HL-60/S4 treated with phorbol 12-myristate 13-acetate at 8.2 ng/mL for 4 days and 3 days (cell line): ENCODE results near the gene BCL2L13.

ENCODE experiments used
- in situ Hi-C: fragments of 300-500 bp; cut with MboI; formaldehyde crosslinking; loops from 2 replicates; pipeline ENCODE4 v1.15.0; 2022; ENCODE audit warnings: low sequenced_read_pairs

BCL2L13 gene

DNA sequence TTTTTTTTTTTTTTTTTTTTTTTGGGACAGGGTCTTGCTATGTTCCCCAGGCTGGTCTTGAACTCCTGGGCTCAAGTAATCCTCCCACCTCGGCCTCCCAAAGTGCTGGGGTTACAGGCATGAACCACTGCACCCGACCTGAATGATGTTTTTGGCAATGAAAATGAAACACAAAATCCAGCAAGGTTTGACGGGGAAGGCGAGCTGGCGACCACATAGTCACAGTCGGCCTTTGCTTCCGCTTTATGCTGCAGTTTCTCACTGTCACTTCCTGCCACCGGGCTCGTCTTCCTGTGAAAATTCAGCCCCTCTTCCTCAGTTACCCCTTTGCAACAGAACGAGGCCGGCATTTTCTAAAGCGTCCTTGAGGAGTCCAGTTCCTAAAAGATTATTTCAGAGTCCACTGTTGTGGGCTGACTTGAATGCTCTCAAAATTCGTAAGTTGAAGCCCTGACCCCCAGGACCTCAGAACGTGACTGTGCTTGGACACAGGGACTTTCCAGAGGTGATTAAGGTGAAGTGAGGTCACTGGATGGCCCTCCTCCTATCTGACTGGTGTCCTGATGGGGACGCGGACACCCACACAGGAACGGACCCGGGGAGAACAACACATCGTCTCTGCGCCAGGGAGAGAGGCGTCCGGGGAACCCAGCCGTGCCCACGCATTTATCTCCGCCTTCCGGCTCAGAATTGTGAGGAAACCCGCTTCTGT is 138.6 kb downstream of the BCL2L13 start:
- in situ Hi-C loops = no loop called here

DNA sequence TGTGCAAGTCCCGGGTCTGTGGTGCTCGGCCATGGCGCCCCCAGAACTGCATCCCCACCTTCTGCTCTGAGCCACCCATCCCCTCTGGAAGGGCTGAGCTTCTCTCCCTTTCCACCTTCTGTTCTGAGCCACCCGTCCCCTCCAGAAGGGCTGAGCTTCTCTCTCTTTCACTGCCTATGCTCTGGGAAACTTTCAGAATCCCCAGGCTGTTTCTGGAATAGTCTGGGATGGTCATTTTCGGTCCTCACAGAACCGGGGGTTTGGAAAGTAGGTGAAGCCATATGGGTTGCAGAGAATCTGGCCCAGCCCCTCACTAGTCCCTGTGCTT is 139.1 kb downstream of the BCL2L13 start:
- in situ Hi-C loops = no loop called here

DNA sequence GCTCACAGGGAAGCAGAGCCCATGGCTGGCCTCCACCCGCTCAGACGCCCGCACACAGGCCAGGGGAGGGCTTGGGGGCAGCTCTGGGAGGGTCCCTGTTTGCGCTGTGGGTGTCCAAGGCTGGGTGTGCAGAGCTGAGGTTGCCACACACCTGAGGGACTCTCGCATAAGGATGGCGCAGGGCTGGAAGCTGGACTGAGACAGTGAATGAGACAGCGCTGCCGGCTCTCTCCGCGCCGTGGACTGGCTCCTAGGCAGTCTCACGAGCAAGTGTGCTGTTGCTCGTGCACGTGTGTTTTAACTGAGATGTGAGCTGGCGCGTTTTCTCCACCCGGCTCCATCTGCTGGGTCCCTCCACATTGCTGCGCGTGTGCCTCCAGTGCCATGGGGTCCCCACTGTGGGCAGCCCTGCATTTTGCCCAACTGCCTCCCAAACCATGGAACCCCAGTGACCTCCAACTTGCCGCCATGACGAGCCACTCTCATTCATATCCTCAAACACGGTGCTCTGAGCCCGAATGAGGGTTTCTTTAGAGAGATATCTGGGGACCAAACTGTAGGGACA is 139.9 kb downstream of the BCL2L13 start:
- in situ Hi-C loops = no loop called here

DNA sequence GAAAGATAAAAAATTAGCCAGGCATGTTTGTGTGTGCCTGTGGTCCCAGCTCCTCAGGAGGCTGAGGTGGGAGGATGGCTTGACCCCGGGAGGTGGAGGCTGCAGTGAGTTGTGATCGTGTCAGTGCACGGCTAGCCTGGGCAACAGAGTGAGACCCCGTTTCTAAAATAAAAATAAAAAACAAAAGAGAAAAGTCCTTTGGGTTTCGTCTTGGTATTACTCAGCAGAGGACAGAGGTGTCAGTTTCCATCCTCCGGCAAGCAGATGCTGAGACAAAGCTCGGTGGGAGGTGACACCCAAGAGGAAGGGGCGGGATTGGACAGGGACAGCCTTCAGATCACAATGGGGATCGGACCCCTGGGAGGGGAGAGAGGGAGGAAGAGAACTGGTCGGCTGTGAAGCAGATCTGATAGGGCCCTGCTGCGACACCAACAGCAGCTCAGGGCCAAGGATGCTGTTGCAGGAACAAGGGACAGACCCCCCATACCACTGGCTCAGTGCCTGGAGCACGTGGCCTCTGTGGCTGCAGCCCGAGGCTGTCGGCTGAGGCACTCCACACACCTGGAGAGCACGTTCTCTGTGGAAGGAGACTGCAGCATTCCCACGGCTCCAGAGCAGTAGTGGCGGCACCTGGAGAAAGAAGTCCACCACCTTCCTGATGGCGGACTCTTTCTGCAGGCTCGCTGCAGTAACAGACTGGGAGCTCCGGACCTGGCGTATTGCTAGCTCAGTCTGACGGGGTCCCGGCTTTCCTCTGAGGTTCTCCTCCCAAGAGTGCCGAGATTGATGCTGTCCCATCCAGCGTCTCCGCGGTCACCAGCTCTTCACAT is 140.9 kb downstream of the BCL2L13 start:
- in situ Hi-C loops = no loop called here

DNA sequence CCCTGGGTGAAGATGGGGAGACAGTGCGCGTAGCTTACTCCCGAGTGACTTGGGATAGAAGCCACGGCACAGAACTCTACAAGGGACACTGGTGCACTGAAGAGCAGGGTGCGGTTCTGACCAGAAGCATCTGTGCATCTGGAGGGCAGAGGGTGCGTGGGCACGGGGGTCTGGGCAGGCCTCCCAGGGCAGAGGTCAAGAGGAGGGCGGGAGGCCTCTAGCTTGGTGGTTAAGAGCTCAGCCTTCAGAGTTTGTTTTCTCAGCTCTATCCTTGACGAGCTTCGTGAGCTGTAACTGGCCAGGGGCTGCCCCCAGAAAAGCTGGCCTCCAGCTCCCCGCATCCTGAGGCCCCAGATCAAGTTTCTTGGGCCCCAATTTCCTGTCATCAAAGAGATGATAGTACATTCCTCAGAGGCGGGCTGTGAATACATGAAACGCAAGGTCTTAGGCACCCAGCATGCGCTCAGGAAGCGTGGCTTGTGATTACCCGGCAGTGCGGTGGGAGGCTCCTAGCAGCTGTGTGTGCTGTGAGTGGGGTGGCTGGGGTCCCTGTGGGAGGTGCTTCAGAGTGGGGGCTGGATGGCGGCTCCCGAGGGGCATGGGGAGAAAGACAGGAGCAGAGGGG is 141.7 kb downstream of the BCL2L13 start:
- in situ Hi-C loops = no loop called here
